GDM1 (cell line): ENCODE data around the gene BBS2.
"Not testable (repeated sequence)": the region's sequence is repeated elsewhere in the genome, so short reads cannot be mapped to it uniquely, and the experiment has no call there.

Experiments used
- DNase-seq: peaks from one replicate; lab custom pipeline; 2025; lab: John Stamatoyannopoulos, UW

BBS2 gene

DNA sequence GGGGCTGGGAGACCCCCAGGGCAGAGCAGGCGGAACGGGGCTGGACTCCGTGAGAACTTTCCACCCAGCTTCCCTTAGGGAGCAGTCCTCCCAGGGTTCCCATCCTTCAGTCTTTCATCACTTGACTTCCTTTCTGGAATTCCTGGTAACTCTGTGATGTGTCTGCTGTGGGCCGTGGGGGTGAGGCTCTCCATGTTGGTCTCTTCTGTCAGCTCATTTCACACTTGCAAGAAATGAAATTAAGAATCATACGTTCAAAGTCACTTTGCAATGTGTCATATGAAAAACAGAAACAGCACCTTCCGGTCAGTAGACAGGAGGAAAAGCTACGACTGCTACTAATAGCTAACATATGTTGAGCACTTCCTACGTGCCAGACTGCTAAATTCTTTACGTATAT is 5.4 kb upstream of the BBS2 start:
- no peak for DNase-seq

DNA sequence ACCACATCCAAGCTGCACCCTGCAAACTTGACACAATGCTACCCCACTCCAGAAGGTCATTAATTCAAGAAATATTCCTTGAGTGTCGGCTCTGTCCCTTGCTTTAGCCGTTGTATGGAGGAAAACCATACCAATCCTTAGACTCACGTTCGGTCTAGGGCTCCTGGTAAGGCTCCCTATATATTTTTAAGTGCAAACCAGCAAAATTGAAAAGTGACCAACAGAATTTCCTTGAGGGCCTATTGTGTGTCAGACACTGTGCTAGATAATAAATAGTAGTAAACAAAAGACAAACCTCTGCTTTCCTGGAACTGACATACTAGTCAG is 390 bp upstream of the BBS2 start:
- DNase-seq: no peak

DNA sequence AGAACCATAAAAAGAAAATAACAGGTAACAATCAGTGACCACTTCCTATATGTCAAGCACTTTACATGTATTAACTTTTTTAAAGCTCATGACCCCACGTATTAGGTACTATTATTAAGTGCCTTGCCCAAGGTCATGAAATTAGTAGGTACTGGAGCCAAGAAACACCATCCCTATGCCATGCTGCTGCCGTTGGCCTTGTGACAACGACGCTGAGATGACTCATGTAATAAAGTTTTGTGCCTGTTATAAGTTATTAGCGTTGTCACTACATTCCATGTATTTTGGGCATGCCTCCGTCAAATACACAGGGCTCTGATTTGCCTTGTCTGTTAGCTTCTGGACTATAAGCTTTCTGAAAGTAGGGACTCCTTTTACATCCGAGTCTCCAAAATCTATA is 1.4 kb downstream of the BBS2 start:
- no peak for DNase-seq

DNA sequence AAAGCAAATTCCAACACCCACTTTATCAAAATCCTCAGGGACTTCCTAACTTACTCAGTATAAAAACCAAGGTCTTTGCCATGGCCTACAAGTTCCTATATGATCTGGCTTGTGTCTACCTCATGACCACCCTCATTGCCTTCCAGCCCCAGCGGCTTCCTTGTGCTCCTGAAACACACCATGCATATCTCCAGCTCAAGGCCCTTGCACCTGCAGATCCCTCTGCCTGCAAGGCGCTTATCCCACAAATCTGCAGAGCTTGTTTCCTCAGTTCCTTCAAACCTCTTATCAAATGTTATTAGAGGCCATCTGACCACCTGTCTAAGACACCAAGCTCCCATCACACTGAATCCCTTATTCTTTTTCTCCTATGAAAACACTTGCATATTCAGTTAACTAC is 2.6 kb downstream of the BBS2 start:
- DNase-seq: no peak

DNA sequence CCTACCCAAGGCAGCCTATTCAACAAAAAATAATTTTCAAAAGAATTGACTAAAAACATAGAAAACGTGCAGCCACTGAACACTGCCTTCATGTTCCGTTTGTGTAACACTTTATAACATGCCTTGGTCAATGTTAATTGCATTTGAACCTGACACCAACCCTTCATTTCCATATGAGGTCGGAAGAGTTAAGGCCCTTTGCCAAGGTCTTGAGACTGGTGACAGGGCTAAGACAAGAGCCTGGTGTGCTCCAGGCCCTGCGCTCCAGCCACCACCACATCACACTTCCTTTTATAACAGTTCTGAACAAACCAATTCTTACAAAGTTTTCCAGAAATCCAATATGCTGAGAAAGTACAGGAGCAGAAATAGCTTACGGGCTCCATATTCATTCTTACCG is 4.2 kb downstream of the BBS2 start:
- no peak for DNase-seq

DNA sequence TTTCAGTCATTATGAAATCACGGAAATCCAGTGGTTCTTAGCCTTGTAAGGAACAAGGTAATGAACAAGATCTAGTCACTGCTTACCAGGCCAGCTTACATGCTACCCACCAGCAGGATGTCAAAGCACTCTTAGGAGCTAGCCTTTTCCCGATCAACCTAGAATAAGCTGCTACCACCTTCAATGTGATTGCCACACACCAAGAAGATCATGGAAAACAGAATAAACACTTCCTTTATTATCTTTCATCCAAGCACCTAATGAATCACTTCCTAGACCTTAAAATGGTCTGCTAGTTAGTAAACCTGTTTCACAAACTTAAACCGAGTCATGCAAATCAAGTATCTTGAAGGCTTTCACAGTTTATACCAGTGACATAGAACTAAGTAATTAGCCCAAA is 5.0 kb downstream of the BBS2 start:
- no peak for DNase-seq

DNA sequence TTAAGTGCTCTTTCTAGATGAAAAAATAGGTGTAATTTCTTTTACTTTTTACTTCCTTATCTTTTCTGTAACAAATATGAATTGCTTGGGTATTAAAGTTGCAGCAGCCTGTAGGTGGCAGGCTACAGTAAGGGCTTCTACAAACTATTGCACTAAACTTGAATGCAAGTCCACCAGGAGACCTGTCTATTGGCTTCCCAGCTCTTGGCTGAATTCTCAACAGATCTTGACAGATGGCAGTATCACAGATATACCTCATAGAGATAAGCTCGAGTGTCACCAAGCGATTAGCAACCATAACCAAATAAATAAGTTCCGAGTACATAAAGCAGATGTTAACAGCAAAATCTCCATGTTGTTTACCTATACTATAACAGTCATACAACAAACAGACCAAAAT is 5.9 kb downstream of the BBS2 start:
- DNase-seq: peak; percentile 7

DNA sequence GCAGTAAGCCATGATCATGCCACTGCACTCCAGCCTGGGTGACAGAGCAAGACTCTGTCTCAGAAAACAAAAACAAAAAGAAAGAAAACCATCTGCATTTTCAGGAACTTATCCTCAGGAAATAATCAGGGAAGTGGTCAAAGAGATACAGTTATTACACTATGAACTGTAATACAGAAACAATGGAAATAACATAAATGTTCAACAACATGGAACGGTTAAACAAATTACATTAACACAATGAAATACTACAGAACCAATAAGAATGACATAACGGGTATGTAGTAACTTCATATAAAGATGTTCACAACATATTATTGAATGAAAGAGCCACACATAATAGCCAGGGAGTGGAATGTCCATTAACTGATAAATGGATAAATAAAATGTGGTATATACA is 6.7 kb downstream of the BBS2 start:
- DNase-seq: no peak

DNA sequence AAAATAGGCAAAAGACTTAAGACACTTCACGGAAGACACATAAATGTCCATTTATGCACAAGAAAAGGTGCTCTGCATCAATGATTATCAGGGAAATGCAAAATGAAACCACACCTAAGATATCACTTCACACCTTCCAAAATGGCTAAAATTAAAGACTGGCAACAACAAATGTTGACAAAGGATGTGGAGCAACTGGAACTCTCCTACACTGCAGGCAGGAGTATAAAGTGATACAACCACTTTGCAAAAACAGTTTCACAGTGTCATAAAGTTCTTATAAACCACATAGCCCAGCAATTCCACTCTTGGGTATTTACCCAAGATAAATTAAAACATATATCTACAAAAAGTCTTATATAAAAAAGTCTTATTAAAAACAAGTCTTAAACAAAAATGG is 7.8 kb downstream of the BBS2 start:
- no peak for DNase-seq

DNA sequence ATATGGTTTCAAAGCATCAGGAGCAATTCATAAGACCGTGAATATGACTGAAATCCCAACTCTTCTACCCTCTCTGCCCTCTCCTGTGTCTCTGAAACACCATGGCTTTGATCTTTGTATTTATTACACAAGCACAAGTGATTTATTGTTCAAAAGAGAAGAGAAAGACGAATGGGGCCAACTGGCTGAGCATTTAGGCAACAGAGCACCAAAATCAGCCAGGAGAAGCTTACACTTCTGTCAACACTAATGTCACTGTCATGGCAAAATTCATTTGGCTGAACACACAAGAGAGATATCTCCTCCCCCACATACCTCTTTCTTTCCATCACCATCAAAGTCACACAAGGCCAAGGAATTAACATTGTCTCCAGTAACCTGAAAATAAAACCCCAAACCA is 9.3 kb downstream of the BBS2 start:
- no peak for DNase-seq

DNA sequence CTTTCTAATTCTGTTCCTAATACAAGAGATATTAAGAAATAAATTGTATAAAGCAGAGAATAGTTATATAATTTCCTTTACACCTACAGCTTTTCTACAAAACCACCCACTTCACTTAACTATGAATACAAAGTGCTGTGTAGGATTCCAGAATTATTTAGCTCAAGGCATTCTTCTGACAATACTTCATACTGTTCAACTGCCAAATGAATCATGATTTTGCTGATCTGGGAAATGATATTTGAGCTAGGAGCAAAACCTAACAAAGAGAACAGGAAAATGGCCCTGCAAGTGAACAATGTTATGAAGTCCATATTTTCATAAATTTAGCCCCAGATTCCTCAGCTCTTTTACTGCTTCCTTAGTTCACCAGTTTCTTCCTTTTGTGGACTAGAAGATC is 12.9 kb downstream of the BBS2 start:
- no peak for DNase-seq

DNA sequence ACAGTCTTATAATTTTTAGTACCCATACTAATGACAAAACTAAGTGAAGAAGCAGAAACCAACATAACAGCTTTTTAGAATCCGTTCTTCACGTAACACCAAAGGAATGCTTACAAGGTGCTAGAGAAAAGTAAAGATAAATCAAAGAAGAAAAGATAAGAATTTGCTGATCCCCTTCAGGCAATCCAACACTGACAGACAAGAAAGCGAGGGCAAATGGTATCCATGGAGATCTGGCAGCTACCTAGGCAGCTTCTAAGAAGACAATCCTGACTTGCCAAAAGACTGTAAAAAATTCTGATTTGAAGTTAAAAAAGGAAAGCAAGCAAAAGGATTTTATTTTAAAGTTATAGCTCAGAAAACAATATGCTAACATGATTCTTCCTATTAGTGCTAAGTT is 14.6 kb downstream of the BBS2 start:
- DNase-seq: no peak

DNA sequence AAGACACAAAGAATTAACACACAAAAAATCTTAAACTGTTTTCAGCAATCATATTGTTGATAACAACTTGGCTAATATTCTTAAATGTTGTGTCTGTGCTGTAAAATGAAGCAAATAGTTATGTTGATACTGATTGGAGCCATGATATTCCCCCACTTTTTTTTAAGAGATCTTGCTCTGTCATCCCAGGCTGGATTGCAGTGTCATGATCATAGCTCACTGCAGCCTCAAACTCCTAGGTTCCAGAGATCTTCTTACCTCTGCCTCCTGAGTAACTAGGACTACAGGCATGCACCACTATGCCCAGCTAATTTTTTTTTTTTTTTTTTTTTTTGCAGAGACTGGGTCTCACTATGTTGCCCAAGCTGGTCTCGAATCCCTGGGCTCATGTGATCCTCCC is 26.0 kb downstream of the BBS2 start:
- no peak for DNase-seq

DNA sequence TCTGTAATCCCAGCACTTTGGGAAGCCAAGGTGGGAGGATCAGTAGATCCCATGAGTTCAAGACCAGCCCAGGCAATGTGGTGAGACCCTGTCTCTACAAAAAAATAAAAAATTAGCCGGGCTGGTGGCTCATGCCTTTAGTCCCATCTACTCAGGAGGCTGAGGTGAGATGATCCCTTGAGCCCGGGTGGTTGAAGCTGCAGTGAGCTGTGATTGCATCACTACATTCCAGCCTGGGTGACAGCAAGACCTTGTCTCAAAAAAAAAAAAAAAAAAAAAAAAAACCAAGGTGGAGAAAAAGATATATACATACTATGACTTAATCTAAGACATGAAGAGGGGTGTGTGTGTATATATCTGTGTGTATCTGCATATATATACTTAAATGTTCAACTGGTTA is 26.7 kb downstream of the BBS2 start:
- no peak for DNase-seq

DNA sequence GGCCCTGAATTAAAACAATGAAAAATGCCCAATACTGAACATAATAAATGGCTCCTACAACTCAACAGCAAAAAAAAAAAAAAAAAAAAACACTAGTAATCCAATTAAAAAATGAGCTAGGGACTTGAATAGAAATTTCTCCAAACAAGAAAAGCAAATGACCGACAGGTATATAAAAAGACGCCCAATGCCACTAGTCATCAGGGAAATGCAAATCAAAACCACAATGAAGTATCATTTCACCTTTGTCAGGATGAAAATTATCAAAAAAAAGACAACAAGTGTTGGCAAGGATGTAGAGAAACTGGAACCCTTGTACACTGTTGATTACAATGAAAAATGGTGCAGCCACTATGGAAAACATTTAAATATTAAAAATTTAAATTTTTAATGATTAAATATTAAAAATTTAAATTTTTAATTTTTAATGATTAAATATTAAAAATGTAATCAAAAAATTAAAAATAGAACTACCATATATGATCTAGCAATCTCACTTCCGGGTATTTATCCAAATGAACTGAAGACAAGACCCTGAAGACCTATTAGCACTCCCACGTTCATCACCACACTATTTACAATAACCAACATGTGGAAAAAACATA is 28.1 kb downstream of the BBS2 start:
- no peak for DNase-seq

DNA sequence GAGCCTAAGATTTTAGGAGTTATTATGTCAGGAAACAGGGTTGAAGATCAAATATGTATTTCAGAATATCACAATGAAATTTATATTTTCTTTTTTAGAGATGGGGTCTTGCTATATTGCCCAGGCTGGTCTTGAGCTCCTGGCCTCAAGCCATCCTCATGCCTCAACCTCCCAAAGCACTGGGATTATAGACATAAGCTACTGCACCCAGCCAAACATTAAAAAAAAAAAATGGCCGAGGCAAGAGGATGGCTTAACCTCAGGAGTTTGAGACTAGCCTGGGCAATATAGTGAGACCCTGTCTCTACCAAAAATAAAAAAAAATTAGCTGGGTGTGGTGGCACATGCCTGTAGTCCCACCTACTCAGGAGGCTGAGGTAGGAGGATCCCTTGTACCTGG is 31.0 kb downstream of the BBS2 start:
- DNase-seq: not testable (repeated sequence)

DNA sequence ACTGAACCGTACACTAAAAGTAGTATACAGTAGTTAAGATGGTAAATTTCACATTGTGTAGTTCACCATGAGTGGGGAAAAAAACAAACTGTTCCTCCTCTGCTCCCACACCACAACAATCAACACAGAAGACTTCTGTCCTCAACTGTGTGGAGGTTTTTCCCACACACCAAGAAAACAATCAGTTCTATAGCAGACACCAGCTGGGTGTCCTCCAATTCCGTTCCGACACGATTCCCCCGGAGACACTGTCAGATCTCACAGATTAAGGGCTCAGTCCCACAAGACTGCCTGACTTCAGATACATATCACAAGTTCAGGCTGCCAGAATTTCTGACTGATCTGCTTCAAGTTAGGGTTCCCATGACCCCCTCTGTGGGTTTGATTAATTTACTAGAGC is 31.8 kb downstream of the BBS2 start:
- DNase-seq: no peak

DNA sequence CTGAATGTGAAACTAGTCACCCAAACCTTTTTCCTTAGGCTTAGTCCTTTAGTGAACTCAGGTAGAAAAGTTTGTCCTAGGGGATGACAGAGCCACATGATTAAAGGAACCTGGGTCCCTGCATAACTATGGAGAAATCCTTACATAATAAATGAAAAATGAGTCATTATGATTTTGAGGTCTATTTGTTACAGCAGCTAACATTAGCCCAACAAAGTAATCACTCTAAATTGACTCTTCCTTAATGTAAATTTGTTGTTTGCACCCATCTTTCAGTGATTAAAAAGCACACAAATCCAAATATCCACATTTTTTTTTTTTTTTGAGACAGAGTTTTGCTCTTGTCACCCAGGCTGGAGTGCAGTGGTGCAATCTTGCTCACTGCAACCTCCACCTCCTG is 36.4 kb downstream of the BBS2 start:
- DNase-seq: no peak

DNA sequence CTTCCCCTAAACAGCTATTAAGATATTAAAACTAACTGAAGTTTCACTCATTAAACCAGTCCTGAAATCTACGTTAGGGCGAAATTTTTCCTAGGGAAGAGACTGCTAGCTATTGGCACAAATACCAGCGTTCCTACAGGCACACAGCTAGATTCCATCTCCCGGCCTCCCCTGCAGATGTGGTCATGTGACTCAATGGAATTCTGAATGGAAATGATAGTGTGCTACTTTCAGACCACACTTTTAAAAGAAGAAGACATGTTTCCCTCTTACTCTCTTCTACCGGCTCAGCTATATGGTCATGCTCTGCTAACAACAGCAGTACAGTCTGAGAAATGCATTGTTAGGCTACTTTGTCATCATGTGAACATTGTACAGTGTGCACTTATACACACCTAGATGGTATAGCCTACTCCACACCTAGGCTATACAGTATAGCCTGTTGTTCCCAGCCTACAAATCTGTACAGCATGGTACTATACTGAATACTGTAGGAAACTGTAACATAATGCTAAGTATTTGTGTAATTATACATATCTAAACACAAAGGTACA is 37.1 kb downstream of the BBS2 start:
- DNase-seq: no peak

DNA sequence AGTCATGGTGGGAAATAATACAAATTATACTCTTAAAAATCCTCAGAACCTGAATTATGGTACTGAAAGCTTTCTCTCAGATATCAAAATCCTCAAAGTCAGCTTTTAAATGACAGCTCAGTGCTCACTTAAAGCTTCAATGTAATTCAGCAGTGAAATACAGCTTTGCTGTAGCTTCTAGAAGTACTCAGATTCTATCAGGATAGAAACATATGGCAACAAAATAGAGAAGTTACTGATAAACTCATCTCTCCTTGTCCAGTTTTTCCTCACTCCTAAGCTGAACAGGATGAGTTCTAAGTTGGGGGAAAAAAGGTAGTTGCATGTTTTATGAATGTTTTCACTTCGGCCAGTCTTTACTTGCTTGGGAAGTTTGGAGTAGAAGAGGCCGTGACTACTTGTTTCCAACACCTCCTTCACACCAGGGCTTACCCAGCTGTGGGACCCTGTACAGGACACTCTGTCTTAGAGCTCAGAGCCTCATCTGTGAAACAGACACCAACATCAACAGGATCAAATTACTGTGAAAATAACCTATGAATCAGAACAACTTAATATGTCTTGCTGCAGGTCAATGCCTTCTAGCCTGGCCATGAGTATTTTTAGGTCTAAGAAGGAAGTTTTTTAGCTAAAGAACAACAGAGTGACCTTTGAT is 38.2 kb downstream of the BBS2 start:
- DNase-seq: no peak

DNA sequence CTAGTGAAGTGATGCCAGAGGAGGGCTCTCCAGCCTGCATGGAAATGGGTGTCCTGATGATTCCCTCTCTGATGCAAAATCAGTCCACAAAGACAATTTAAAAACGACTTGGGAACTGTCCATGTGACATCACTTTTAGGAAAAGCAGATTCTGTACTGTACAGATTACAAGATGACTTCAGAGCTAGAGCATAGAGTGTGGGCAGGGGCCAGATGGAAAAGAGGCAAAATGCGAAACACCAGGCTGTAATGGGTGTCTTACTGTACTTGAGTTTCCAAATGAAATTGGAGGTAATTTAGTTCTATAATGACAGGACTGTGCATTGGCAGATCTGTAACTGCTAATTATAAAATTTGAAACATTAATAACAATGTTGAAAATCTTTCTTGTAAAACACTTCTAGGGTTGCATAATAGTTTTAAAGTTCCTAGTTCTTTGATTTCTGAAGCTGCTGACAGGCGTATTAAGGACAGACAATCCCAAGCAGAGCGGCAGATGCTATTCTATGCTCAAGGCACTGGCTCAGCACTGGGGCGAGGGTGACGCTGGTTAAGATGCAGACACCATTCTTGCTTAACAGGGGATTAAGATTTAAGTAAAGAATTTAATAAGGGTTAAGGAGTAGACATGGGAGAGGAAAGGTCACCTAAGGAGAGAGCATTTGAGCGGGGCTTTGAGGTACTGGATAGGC is 38.9 kb downstream of the BBS2 start:
- no peak for DNase-seq

DNA sequence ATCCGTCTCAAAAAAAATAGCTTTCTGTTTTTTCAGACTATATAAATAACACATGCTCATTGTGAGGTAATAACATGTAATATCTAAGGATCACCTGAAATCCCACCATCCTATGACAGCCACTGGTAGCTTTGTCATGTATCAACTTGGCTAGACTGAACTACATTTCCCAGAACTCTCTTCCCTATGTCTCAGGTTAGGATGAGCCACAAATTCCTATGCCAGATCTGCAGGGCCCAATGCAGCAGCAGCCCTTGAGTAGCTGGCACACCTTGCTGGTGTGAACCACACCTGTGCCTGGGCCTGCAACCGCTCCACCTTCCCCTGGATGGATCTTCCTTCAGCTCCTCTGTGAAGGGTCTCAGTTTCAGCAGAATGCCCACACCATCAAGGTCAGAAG is 40.4 kb downstream of the BBS2 start:
- DNase-seq: no peak

DNA sequence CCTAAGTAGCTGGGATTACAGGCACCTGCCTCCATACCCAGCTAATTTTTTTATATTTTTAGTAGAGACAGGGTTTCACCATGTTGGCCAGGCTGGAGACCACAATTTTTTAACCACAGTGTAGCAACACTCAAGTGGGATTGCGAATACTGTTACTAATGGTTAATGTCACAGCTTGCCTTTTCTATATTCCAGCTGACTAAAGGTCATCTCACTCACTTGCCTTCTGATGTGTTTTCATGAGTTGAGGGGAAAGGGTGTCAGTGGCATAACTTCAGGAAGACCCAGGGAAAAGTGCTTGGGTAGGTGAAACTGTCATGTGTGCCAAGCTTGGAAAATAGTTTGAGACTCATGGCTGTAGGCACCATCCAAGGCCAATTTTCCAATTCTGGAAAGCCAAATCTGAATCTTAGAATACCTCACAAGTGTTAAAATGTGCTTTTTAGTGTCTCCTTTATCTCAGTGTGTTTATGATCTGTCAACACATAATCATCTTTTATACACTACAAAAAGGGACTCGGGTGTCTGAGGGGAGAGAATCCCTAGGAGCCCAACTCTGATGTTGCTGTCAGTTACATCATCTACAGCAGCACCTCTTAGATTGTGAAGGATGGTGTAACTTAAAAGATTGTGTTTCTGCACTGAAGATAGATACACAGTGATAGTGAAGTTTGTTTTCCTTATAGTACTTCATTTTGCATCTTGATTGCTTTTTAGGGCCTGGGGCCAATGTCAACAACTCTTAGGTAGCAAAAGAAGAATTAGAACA is 41.4 kb downstream of the BBS2 start:
- DNase-seq: no peak
